ENCODE results near the gene PTPRN2.
"Not testable (repeated sequence)": the region's sequence is repeated elsewhere in the genome, so short reads cannot be mapped to it uniquely, and the experiment has no call there.

Gene PTPRN2

DNA sequence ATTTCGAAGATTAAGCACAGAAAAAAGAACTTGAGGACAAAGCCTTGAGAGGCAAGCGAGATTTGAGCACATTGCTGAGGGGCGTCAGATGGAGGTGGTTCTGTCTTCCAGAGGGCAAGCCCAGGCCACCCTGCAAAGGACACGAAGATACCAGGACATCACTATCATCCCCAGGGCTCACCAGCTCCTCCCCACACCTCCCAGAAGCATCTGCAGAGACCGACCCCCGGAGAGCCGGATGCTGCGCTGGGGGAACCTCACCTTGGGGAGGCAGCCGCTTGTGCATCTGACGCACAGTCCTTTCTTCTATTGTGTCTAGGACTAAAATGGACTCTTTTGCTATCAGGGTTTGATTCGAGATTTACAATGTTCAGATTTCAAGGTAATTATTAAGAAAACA is 991.2 kb downstream of the PTPRN2 start:
- DNase-seq = no peak

DNA sequence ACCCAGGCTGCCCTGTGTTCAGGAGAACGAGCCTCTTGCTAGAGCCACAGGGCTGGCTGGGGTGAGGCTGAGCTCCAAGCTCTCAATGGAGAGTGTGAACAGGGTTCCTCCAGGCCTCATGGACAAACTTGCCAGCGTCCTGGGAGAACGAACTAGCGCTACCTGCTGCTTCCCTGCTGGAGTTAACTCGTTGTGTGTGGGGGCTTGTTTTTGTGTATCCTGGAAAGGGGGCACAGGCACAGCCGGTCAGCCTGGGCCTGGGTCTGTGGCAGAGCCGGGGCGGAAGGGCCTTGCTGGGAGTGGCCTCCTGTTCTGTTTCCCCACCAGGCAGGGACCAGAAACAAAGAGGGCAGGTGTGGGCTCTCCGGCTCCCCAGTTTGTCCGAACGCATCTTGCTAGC is 991.6 kb downstream of the PTPRN2 start:
- no peak for DNase-seq

GRCh38 chr7:157595086-157595855 is 992.4 kb downstream of the PTPRN2 start:
- DNase-seq = no peak

DNA sequence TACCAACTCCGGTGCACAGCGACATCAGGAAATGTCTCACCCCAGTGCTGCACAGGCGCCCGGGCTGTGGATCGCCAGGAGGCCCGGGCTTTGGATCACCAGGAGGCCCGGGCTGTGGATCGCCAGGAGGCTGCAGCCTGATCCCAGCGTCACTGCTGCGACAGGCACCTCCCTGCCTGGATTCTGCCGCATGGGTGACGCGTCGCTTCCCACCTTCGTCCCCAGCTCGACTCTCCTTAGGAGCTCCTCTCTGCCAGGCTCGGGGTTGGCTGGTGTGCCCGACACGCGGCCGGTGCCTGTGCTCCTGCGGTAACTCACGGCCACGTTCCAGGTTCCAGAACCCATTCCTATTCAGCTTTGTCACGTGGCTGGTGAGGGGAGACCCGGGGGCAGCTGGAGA is 993.3 kb downstream of the PTPRN2 start:
- no peak for DNase-seq

DNA sequence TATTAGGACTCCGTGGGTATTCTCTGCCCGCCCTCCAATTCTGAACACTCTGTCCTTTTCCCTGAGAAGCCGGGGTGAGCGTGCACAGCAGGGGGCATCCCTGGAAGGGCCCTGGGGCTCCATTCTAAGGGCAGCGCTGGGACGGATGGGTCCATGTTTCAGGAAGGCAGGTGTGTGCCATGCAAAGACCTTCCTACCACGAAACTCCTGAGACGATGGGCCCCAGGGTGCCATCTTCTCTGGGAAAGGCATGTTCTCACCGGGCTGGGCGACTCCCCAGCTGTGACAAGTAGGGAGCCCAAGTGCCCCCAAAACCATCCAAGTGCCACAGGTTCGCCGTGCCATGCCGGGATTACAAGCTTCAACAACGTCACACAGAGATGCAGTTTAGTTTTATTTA is 994.1 kb downstream of the PTPRN2 start:
- DNase-seq = no peak

DNA sequence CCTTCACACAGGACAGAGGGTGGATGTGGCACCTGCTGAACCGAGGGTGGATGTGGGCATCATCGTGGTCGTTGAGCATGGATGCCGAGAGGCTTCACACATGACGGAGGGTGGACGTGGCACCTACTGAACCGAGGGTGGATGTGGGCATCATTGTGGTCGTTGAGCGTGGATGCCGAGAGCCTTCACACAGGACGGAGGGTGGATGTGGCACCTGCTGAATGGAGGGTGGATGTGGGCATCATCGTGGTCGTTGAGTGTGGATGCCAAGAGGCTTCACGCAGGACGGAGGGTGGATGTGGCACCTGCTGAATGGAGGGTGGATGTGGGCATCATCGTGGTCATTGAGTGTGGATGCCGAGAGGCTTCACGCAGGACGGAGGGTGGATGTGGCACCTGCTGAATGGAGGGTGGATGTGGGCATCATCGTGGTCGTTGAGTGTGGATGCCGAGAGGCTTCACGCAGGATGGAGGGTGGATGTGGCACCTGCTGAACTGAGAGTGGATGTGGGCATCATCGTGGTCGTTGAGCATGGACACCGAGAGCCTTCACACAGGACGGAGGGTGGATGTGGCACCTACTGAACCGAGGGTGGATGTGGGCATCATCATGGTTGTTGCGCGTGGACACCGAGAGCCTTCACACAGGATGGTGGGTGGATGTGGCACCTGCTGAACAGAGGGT is 994.8 kb downstream of the PTPRN2 start:
- DNase-seq = not testable (repeated sequence)

GRCh38 chr7:157590526-157590925 is 997.1 kb downstream of the PTPRN2 start:
- DNase-seq = no peak

DNA sequence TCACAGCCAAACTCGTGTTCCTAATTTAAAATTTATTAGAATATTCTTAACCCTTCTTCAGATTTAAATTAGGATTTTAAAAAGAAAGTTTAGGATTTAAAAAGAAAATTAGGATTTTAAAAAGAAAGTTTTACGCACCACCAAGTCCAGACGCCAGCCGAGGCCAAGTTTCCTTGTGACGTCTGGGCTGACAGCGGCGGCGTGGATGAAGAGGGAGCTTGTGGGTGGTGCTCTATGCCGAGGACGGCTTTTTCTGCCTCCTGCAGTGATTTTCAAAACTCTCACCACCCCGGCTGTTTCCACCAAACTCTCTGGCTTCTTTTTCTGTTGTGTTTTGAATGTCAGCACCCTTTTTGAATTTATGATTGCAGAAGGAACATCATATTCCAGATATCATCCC is 997.9 kb downstream of the PTPRN2 start:
- DNase-seq = no peak

DNA sequence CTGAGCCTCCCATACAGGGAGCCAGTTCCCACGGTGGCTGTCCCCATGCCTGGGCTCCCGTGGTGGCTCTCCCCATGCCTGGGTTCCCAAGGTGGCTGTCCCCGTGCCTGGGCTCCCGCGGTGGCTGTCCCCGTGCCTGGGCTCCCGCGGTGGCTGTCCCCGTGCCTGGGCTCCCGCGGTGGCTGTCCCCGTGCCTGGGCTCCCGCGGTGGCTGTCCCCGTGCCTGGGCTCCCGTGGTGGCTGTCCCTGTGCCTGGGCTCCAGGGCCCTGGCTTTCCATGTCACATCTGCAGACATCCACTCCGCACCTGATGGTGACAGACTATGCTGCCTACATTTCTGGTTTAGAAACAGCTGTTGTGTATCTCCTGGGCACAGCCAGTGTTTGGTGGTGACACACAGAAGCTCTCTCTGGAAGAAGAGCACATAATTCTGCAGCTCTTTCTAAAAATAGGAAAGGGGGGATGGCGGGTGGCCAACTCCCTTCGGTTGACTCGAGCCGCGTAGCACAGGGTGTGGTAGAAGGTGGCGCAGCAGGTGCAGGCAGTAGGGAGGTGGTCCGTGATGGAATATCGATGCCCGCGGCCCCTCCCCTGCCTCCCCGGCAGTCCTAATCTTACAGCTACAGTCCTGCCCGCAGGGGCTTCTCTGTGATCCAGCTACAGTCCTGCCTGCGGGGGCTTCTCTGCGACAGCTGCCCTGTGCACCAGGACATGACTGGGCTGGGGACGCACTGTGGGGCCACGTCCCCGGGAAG is 999.6 kb downstream of the PTPRN2 start:
- DNase-seq = no peak

GRCh38 chr7:157587051-157587804 is 1000.4 kb downstream of the PTPRN2 start:
- DNase-seq = no peak

DNA sequence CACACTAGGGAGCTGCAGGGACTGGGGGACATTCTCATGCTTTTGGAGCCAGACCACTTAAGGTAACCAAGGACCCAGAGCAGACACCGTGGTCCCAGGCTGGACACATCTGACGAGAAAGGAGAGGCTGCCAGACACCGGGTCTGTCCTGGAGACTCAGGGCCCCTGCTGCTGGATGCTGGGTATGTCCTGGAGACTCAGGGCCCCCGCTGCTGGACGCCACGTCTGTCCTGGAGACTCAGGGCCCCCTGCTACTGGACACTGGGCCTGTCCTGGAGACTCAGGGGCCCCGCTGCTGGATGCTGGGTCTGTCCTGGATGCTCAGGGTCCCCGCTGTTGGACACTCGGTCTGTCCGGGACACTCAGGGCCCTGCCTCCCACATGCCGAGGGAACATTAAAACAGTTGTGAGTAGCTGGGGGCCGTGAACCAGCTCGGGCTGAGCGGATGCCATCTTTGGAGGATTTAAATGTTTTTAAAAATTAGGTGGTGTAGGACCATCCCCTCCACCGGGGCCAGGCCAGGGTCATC is 1001.1 kb downstream of the PTPRN2 start:
- no peak for DNase-seq

- no peak for DNase-seq
Measured at GRCh38 chr7:157585113-157585861, 1002.3 kb downstream of the PTPRN2 start.

DNA sequence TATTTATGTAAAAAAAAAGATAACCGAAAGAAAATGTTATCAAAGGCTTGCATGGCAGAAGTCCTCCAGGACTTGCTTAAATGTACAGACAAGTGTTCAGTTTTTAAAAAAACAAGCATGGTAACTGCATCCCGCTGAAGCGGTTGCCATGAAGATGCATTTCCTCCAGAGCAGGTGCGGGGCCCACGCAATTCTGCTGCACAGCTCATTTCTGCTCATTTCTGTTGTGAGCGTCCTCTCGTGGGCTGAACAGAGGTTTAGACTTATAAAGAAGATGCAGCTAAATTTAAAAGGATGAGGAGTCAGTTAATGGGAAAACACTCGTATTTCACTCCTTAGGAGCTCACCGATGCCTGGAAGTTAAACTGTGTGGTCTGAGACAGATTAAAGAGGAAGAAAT is 1003.2 kb downstream of the PTPRN2 start:
- DNase-seq = no peak

GRCh38 chr7:157581740-157582139 is 1005.9 kb downstream of the PTPRN2 start:
- no peak for DNase-seq

DNA sequence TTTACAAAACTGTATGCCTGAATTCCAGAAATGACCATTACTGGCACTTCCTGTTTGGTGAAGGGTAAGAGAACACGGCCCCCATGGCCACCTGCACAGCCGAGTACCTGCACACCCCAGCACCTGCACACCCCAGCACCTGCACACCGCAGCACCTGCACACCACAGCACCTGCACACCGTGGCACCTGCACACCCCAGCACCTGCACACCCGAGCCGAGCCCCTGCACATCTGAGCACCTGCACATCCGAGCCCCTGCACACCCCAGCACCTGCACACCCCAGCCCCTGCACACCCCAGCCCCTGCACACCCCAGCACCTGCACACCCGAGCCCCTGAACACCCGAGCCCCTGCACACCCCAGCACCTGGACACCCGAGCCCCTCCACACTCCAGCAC is 1007.3 kb downstream of the PTPRN2 start:
- no peak for DNase-seq

- no peak for DNase-seq
Measured at GRCh38 chr7:157579425-157579824, 1008.2 kb downstream of the PTPRN2 start.

- DNase-seq = no peak
Measured at GRCh38 chr7:157577796-157578339, 1009.8 kb downstream of the PTPRN2 start.

DNA sequence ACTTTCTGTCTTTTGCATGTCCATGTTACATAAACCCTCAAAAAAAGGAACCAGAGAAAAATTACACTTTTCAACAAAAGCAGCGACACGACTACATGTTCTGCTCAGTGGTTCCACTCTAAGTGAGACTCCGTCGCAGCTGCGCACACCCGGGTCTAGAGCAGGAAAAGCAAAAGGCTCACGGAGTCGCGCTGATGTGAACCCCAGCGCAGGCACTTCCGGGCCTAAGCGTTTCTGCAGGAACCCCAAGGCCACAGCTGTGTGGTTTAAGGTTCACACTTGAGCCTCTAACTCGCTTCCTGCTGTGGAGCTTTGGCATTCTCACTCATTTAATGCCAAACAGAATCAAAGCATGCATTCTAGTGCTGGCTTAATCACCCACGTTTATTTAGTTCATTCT is 1010.6 kb downstream of the PTPRN2 start:
- DNase-seq = no peak

DNA sequence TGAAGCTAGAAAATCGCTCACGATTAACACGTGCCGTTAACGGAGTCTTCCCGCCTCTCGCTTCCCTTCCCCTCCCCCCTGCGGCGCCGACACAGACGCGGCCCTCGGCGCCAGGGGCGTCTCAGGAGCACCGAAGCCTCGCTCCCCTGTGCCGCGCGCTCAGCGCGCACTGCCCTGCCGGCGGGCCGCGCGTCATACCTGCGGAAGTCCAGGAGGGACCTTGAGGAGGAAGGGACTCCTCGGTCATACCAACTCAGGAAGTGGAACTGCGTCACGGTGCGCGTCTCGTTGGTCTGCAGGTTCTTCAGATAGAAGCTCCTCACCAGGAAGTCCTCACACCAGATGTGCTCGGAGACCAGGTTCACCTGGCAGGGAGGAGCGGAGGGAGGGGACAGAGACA is 1011.2 kb downstream of the PTPRN2 start:
- DNase-seq = no peak

DNA sequence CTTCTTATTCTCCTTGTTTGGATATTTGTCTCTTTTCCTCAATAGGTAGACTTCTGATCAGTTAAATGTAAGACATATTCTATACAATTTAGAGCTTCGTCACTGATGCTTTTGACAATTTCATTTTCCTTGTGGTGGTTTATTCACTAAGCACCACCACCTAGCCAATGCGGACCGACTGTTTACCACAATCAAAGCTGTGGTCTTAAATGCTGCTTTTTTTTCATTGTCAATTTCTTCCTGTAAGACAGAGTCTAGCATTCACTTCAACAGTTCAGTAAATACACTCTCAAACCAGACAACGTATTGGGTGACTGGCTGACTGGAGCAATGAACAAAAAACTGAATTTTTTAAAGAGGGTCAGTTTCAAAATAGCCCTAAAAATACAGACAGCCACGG is 1011.8 kb downstream of the PTPRN2 start:
- DNase-seq = no peak

- no peak for DNase-seq
Measured at GRCh38 chr7:157574914-157575586, 1012.6 kb downstream of the PTPRN2 start.
